HG02938 (cell line): ENCODE measurements around the gene ZCCHC24.

Experiments
- ATAC-seq: cut with Tn5 transposase; IDR thresholded peaks from one replicate; pipeline ENCODE4 v1.9.1; 2021; ENCODE audit warnings: mild to moderate bottlenecking, moderate library complexity; ENCODE audit not compliant: unreplicated experiment

Gene ZCCHC24

DNA sequence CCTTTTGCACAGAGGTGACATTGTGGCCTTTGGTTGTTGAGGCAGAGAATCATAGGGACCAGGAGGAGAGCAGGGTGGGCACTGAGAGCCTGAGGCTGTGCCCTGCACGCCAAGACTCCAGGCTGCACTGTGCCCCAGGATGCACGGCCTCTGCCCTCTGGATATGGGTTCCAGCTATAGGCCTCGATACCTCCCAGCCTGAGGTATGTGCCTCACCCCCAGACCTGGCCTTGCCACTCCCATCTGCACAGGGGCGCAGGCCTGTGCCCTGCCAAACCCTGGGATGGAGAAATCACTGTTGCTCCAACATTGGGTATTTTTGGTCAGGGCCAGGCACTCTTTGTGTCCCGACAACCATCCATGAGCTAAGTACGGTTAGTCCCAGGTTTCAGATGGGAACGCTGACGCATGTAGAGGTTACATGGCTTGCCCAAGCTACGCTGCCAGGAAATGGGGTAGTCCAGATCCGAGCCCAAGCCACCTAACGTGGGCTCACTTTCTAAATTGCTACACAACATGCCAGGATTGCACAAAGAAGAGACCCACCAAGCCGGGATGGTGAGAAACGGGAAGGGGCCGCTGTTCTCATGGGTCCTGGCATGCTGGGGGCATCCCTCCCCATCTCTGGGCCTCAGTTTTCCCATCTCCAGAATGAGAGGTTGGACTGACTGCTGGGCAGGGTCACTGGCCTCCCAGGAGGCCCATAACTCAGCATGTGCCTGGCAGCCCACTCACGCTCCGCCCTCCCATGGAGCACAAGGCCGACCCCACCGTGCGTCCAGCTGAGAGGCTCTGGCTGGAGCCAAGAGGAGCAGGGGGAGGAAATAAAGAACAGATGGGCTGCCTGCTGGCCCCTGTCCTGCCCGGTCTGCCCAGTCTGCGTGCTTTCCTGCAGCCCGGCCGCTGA is 44.2 kb downstream of the ZCCHC24 start:
- no peak for ATAC-seq

DNA sequence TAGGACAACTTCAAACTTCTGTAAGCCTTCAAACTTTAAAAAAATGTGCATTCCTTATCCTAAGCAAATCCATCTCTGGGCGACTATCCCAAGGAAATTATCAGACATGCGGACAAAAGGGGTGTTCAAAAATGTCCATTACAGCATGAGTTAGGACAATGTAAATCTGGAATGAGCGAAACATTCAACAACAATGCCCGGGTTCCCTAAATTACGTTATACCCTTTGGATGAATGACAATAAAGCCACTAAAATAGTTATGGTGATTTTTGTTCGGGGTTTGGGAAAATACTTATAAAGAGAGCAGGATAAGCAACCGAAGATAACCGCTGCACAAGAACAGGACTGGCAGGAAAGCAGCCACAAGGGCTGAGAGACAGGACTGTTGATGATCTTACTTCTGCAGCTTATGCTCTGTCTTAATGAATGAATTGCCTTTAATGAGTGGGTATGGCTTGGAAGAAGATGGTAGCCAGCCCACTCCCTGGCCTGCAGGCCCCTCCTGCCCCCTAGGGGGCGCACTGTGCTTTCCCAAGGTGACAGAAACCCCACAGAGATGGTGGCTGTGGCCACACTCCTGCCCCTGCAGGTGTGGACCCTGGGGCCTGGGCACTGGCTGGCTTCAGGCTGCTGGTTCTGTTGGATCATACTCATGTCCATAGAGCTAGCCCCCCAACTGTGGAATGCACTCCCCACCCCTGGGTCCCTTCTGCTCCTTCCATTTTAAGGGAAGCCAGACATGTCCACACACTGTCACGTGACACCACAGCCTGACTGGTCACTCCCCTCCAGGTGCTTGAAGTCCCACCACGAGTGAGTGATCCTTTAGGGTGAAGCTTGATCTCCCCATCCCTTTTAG is 45.0 kb downstream of the ZCCHC24 start:
- peak; percentile 57 for ATAC-seq

DNA sequence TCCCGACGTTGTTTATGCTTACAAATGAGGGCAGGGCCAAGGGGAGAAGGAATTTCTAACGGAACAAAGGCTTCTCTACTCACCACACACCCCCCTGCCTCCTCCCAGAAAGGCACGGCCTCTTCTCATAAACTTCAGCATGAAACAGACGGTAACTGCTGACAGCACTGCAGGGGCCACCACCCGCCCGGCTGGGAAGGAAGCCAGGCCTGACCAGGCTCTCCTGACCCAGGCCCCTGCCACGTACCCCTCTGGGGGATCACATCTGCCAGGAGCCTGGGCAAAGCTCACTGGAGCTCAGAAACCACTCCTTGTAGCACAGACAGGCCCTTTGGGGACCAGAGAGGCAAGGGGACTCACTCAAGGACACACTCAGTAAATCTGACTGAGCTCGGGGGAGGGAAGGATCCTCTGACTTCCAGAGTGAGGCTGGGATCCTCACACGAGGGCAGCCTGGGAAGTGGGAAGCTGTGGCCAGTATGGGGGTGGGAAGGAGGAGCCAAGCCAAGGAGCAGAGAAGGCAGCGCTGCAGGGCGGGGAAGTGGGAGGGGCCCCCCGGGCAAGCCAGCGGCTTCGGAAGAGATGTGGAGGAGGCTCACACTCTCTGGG is 46.1 kb downstream of the ZCCHC24 start:
- no peak for ATAC-seq

GRCh38 chr10:79398642-79399041 is 46.8 kb downstream of the ZCCHC24 start:
- no peak for ATAC-seq

GRCh38 chr10:79397575-79398303 is 47.7 kb downstream of the ZCCHC24 start:
- ATAC-seq = no peak

DNA sequence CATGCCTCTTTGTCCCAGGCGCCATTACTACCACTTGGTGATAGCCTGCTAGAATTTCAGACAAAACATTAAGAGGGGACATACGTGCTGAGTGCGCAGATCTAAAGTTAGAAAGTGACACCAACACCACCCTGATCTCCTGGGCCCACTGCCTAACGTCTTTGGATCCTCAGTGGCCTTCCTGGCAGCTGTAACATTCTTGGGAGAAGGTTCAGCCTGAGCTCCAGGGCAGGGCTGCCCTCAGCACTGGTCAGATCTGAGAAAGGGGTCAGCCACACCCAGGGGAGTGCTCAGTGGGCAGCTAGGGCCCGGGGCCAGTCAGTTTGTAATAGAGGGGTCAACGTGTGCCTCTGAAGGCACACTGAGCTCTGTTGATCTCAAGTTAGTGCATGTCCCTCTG is 48.4 kb downstream of the ZCCHC24 start:
- no peak for ATAC-seq

- ATAC-seq = no peak
Observed at GRCh38 chr10:79396520-79396919, 48.9 kb downstream of the ZCCHC24 start.

GRCh38 chr10:79394664-79395063 is 50.8 kb downstream of the ZCCHC24 start:
- ATAC-seq = no peak

GRCh38 chr10:79393924-79394610 is 51.4 kb downstream of the ZCCHC24 start:
- no peak for ATAC-seq

GRCh38 chr10:79393221-79393923 is 52.1 kb downstream of the ZCCHC24 start:
- ATAC-seq = no peak

DNA sequence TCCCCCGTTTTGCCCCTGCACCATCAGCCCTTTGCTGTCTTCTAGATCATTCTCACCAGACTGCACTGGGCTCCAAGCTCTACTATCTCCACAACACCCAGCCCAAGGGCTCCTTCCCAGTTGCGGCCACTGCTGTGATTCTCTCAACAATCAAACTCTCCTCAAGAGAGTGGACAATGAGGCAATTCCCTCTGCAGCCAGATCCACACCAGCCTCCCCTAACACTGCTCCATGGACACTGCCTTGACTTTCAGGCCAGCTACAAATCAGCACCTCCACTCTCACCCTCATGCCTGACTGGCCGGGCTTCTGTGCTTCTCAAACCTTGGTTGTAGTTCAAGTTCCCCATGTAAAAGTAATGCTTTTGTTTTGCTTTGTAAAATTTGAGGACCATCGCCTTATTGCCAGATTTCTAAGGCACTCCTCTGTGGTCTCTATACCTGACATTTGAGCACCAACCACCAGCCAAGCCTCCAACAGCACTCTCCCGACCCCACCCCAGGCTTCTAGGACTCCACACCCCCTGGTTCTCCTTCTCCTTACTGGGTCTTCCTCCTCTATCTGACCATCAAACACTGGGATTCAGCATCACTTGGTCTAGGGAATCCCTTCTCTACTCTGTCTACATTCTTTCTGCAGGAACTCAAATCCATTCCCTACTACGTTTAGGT is 52.8 kb downstream of the ZCCHC24 start:
- no peak for ATAC-seq

- ATAC-seq = no peak
Observed at GRCh38 chr10:79392020-79392398, 53.4 kb downstream of the ZCCHC24 start.

- no peak for ATAC-seq
Observed at GRCh38 chr10:79391231-79392019, 54.0 kb downstream of the ZCCHC24 start.

DNA sequence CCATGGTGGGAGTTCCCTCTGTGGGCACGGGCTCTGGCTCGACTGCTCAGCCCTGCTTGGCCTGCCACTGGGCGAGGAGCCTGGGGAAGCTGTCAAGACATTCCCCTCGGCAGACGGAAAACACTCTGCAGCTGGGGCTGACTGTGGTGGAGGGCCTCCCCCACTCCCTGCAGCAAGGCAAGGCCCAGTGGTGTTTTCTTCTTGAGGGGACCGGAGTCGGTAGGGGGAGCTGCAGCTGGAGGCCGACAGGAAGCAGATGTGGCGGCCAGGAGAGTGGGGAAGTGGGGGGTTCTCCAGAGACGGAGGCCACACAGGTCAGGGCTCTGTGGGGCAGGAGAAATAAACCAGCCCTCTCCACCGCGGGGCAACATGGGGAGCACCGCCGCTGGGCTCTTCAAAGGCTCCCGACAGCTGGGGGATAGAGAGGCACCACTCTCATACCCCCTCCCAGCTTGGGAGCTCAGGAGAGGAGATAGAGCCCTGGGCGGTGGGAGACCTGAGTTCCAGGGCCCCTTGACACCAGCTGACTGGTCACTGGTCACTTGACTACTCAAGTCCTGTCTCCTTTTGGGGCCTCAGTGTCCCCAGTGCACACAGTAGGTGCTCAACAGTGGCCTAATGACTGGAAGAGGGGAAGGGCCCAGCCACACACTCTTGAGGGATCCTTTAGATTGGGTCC is 54.7 kb downstream of the ZCCHC24 start:
- peak; percentile 58 for ATAC-seq

GRCh38 chr10:79390057-79390456 is 55.4 kb downstream of the ZCCHC24 start:
- ATAC-seq = no peak

GRCh38 chr10:79387974-79388850 is 57.2 kb downstream of the ZCCHC24 start:
- no peak for ATAC-seq
